Ascending aorta (tissue), 2 donors: ENCODE results near the gene ZNF143. TPM values are rescaled to one million over a fixed set of nuclear protein-coding genes. Genes with fewer than 3 reads are reported as not detected.
A peak's percentile ranks its signal among the peaks of the same experiment; 100 is the strongest.

Source experiments
- DNase-seq, 2 donors: peaks; one replicate each; pipeline ENCODE4 v3.0.0-alpha.2; 2019; ENCODE audit warnings: low spot score in 2 of 2
- H3K27ac ChIP-seq, 2 donors: fragments of 200-600 bp; sonication (generic); one replicate each; pipeline ENCODE4 v1.5.1; 2016 to 2017; ENCODE audit warnings: mild to moderate bottlenecking in 1 of 2
- H3K27me3 ChIP-seq: fragments of 200-600 bp; sonication (generic); one replicate; pipeline ENCODE4 v1.5.1; 2017
- H3K36me3 ChIP-seq, 2 donors: fragments of 200-600 bp; sonication (generic); one replicate each; pipeline ENCODE4 v1.5.1; 2016
- H3K4me1 ChIP-seq, 2 donors: fragments of 200-600 bp; sonication (generic); one replicate each; pipeline ENCODE4 v1.5.1; 2016 to 2017; ENCODE audit warnings: mild to moderate bottlenecking in 1 of 2
- H3K4me3 ChIP-seq, 2 donors: fragments of 200-600 bp; sonication (generic); one replicate each; pipeline ENCODE4 v1.5.1; 2016 to 2017; ENCODE audit warnings: mild to moderate bottlenecking in 1 of 2
- H3K9me3 ChIP-seq, 2 donors: fragments of 200-600 bp; sonication (generic); one replicate each; pipeline ENCODE4 v1.5.1; 2016
- intact Hi-C: fragments of 100-400 bp; cut with DNase I; formaldehyde crosslinking; loops from one replicate; pipeline ENCODE4 v1.15.1; 2023
- total RNA-seq: library from RNA; depleted of rRNA; stranded (reverse); fragments of >200 nt; gene quantifications from one replicate; pipeline ENCODE4 v1.1.0, GENCODE V29; 2016
- TF ChIP-seq, protein P1 (sequence below), 3 experiments: fragments of 200-600 bp in 2 of 3; fragments of 450-650 bp in 1 of 3; sonication (generic) in 2 of 3; IDR thresholded peaks; one replicate each; pipeline ENCODE4 v1.5.1; 2016 to 2019; ENCODE audit warnings: antibody characterized with exemption in 3 of 3, mild to moderate bottlenecking in 1 of 3, moderate library complexity in 1 of 3

Gene ZNF143
- total RNA-seq, 1 donor from 2014 or later = 2.7 TPM

DNA sequence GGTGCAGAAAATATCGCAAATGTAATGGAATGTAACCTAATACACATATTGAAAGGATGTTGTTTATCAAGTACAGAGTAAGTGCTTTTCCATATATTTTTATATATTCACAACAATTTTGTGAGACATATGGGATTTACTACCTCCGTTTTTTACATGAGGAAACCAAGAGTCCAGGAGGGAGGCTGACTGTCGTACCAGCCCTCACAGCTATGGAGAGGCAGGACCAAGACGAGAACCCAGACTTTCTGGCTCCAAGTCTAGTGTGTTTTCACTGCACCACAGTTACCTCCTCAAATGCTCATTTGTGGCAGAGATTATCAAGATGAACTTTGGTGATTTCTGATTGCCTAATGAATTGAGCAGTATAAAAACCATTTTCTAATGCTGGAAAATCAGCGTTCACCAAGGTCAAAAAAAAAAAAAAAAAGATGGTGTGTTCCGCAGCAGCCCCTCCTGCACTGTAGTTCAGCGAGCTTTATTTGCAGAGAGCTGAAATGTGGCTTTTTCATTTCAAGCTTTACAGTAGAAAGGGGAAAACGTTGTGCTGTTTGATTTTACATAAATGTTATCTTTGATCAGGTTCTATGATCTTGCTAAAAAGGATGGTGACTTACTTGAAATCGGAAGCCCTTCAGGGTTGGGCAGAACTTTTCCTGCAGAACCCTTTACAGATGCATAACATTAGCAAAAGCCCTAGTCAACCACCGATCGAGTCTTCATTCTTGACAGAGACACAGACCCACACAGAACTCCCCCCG lies 67.9 kb downstream of the ZNF143 start:
- Histone ChIP-seq H3K36me3 (no peaks in the 10 kb centered on the region), H3K27ac (peak overlapping the region; percentile 29 to 46), H3K4me1 (peaks cover 10 to 33% of the 10 kb centered on the region in 2 donors), H3K4me3 (no peak overlapping the region), H3K9me3 (no peaks in the 10 kb centered on the region), H3K27me3 (no peaks in the 10 kb centered on the region)
- TF ChIP-seq, protein P1, sequence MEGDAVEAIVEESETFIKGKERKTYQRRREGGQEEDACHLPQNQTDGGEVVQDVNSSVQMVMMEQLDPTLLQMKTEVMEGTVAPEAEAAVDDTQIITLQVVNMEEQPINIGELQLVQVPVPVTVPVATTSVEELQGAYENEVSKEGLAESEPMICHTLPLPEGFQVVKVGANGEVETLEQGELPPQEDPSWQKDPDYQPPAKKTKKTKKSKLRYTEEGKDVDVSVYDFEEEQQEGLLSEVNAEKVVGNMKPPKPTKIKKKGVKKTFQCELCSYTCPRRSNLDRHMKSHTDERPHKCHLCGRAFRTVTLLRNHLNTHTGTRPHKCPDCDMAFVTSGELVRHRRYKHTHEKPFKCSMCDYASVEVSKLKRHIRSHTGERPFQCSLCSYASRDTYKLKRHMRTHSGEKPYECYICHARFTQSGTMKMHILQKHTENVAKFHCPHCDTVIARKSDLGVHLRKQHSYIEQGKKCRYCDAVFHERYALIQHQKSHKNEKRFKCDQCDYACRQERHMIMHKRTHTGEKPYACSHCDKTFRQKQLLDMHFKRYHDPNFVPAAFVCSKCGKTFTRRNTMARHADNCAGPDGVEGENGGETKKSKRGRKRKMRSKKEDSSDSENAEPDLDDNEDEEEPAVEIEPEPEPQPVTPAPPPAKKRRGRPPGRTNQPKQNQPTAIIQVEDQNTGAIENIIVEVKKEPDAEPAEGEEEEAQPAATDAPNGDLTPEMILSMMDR (IDR thresholded peaks at IDR 0.05) = no peak
- intact Hi-C loops = no loop called here
- DNase-seq = no peak

DNA sequence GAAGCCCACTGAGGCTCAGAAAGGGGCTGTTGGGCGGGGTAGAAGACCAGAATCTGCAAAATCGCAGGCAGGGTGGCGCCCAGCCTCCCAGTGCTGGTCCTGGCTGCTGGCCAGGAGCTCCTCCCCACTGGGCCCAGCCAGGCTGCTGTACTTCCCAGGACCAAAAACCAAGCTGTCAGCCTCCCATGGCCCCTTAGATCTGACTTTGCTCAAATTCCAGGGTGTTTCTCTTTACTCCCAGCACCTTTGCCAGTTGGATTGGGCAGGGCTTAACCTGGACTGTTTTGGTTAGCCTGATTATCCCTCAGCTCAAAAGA lies 68.5 kb downstream of the ZNF143 start:
- TF ChIP-seq, protein P1 (IDR thresholded peaks at IDR 0.05) = no peak
- intact Hi-C loops = no loop called here
- Histone ChIP-seq H3K27ac (peak overlapping the region; percentile 29 to 46), H3K4me1 (peaks cover 10 to 39% of the 10 kb centered on the region in 2 donors), H3K36me3 (no peaks in the 10 kb centered on the region), H3K27me3 (no peaks in the 10 kb centered on the region), H3K4me3 (no peak overlapping the region), H3K9me3 (no peaks in the 10 kb centered on the region)
- no peak for DNase-seq

DNA sequence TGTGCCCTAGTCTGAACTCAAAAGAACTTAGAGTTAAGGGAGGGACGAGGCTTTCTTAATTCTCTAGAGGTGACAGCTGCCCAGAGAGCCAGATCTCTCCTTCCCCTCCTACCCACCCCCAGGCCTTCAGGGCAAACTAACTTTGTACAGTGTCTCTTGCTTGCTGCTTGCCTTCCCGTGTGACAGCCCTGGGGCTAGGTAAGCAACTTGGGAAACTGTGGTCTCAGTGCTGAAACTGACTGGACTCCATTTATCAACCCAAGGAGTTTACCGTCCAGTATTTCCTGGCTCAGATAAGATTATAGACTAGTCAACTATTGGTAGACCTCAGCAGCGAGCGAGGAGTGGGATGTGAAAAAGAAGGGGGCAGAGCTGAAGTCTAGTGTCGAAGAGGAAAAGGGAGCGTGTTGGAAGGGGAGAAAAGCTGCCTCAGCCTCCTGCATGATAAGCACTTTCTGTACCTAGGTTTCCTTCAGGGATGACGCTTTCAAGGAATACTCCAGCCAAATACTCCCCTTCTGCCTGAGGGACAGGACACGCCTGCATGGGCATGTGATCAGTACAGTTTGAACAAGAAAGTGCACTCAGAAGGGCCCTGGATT lies 69.3 kb downstream of the ZNF143 start:
- TF ChIP-seq, protein P1 (IDR thresholded peaks at IDR 0.05) = no peak
- no peaks in the 10 kb centered on the region for H3K27me3 ChIP-seq
- H3K27ac ChIP-seq = peak overlapping the region in 1 of 2 donors; percentile 46
- H3K9me3 ChIP-seq = no peaks in the 10 kb centered on the region
- no peak overlapping the region for H3K4me3 ChIP-seq
- intact Hi-C loops = loop anchor here (5.0 kb wide), 2 partner anchors 82 to 217 kb away; no protein-coding TSS in a partner anchor
- no peaks in the 10 kb centered on the region for H3K36me3 ChIP-seq
- DNase-seq = no peak
- H3K4me1 ChIP-seq = peaks cover 10 to 44% of the 10 kb centered on the region in 2 donors

DNA sequence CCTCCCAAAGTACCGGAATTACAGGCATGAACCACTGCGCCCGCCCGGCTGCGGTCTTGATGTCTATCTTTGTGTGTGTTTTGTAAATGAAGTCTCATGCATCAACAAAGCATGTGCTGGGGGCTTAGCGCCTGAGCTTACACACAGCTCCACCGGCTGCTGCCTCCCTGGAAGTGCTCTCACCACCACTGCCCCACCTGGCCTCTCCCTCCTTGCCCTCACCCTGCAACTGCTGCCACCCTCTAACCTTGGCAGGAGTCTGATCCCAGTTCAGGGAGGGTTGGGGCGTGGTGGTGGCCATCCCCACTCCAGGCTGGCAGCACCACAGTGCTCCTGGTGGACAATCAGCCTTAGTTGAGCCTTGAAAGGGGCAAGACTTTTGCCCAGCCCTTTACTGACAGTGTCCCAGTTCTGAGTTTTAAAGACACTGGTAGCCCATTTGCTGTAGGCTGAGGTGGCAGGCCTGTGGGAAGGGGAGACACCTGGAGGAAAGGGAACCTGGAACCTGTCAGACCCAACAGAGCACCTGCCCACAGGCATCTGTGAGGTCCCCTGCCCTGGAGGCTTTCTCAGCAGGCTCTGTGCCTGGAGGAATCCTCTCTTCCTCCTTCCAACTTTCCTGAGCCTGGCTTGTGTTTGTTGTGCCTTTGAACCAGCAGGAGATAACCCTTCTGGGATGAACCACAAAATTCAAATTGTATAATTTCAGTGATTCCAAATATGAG lies 70.3 kb downstream of the ZNF143 start:
- no peak overlapping the region for H3K27ac ChIP-seq
- DNase-seq = no peak
- H3K36me3 ChIP-seq = no peaks in the 10 kb centered on the region
- intact Hi-C loops = loop anchor here (5.0 kb wide), 2 partner anchors 81 to 216 kb away; no protein-coding TSS in a partner anchor
- H3K4me3 ChIP-seq = no peak overlapping the region
- H3K9me3 ChIP-seq = no peaks in the 10 kb centered on the region
- H3K4me1 ChIP-seq = peaks cover 10 to 44% of the 10 kb centered on the region in 2 donors
- TF ChIP-seq, protein P1 (IDR thresholded peaks at IDR 0.05) = no peak
- no peaks in the 10 kb centered on the region for H3K27me3 ChIP-seq

DNA sequence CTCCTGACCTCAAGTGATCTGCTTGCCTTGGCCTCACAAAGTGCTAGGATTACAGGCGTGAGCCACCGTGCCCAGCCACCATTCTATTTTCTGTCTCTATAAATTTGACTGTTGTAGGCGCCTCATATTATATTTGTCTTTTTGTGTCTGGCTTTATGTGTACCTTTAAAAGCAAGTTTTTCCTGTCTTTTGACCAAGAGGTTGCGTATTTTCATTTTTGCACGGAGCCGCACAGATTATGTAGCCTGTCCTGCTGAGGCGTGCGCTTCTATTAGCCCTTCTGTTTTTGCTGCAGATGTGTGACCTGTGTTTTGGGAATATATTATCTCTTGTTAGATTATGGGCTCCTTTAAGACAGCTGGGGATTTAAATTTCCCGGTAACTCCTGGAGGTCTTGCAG lies 72.2 kb downstream of the ZNF143 start:
- peak overlapping the region; percentile 50 to 65 for H3K27ac ChIP-seq
- no peaks in the 10 kb centered on the region for H3K36me3 ChIP-seq
- peaks cover 7 to 33% of the 10 kb centered on the region in 2 donors for H3K4me1 ChIP-seq
- H3K27me3 ChIP-seq = no peaks in the 10 kb centered on the region
- DNase-seq = no peak
- intact Hi-C loops = loop anchor here (5.0 kb wide), 2 partner anchors 79 to 214 kb away; no protein-coding TSS in a partner anchor
- peak overlapping the region in 1 of 2 donors; percentile 2 for H3K4me3 ChIP-seq
- TF ChIP-seq, protein P1 (IDR thresholded peaks at IDR 0.05) = no peak
- H3K9me3 ChIP-seq = no peaks in the 10 kb centered on the region
